Measurements from ENCODE around the gene OPCML.

DNA sequence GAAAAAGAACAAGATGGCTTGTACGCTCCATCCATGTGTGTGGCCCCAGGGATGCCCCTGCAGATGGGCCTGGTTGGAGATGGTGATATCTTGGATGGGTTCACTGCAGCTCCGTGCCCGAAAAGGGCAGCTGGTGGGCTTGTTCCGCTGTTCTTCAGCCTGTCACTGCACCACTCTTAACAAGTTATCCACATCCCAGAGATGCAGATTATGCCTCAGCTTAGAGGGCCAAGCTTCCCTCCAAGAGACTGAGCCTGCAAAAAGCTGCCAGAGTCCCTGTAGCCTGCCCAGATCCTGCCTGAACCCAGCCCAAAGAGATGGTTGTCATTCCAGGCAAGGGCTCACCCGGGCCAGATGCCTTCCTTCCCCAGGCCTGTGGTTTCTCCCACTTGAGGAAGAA is 308.0 kb downstream of the OPCML start:
- TF ChIP-seq, protein P1, sequence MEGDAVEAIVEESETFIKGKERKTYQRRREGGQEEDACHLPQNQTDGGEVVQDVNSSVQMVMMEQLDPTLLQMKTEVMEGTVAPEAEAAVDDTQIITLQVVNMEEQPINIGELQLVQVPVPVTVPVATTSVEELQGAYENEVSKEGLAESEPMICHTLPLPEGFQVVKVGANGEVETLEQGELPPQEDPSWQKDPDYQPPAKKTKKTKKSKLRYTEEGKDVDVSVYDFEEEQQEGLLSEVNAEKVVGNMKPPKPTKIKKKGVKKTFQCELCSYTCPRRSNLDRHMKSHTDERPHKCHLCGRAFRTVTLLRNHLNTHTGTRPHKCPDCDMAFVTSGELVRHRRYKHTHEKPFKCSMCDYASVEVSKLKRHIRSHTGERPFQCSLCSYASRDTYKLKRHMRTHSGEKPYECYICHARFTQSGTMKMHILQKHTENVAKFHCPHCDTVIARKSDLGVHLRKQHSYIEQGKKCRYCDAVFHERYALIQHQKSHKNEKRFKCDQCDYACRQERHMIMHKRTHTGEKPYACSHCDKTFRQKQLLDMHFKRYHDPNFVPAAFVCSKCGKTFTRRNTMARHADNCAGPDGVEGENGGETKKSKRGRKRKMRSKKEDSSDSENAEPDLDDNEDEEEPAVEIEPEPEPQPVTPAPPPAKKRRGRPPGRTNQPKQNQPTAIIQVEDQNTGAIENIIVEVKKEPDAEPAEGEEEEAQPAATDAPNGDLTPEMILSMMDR (IDR thresholded peaks at IDR 0.05; ENCODE audit: poor library complexity, severe bottlenecking): no peak
- no peak for TF ChIP-seq POLR2AphosphoS5 (IDR thresholded peaks at IDR 0.05)
- no peak for TF ChIP-seq EZH2 (IDR thresholded peaks at IDR 0.05; ENCODE audit: borderline replicate concordance, insufficient read depth, low read length, poor library complexity, severe bottlenecking)
- TF ChIP-seq EP300 (conservative IDR thresholded peaks at IDR 0.05; ENCODE audit: poor library complexity, severe bottlenecking): no peak
- no peak for TF ChIP-seq TAF1 (IDR thresholded peaks at IDR 0.05; ENCODE audit: low read depth)
- TF ChIP-seq, protein P2, sequence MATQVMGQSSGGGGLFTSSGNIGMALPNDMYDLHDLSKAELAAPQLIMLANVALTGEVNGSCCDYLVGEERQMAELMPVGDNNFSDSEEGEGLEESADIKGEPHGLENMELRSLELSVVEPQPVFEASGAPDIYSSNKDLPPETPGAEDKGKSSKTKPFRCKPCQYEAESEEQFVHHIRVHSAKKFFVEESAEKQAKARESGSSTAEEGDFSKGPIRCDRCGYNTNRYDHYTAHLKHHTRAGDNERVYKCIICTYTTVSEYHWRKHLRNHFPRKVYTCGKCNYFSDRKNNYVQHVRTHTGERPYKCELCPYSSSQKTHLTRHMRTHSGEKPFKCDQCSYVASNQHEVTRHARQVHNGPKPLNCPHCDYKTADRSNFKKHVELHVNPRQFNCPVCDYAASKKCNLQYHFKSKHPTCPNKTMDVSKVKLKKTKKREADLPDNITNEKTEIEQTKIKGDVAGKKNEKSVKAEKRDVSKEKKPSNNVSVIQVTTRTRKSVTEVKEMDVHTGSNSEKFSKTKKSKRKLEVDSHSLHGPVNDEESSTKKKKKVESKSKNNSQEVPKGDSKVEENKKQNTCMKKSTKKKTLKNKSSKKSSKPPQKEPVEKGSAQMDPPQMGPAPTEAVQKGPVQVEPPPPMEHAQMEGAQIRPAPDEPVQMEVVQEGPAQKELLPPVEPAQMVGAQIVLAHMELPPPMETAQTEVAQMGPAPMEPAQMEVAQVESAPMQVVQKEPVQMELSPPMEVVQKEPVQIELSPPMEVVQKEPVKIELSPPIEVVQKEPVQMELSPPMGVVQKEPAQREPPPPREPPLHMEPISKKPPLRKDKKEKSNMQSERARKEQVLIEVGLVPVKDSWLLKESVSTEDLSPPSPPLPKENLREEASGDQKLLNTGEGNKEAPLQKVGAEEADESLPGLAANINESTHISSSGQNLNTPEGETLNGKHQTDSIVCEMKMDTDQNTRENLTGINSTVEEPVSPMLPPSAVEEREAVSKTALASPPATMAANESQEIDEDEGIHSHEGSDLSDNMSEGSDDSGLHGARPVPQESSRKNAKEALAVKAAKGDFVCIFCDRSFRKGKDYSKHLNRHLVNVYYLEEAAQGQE (IDR thresholded peaks at IDR 0.05; ENCODE audit: borderline replicate concordance): no peak
- TF ChIP-seq SMC3 (conservative IDR thresholded peaks at IDR 0.05; ENCODE audit: poor library complexity): no peak
- no peak for TF ChIP-seq MXI1 (conservative IDR thresholded peaks at IDR 0.05; ENCODE audit: poor library complexity, severe bottlenecking)
